Skeletal muscle satellite cell (primary cell): Measurements from ENCODE around the gene TMEM182.

ENCODE experiments used
- H3K27me3 ChIP-seq: 2 replicates; pipeline ENCODE4 v1.7.0; 2013; ENCODE audit warnings: low read length; ENCODE audit not compliant: control insufficient read depth, insufficient read depth
- H3K36me3 ChIP-seq: 2 replicates; pipeline ENCODE4 v1.7.0; 2013; ENCODE audit warnings: mild to moderate bottlenecking, control low read depth, low read length; ENCODE audit not compliant: insufficient read depth
- H3K4me1 ChIP-seq: 2 replicates; pipeline ENCODE4 v1.7.0; 2013; ENCODE audit warnings: low read length; ENCODE audit not compliant: control insufficient read depth, insufficient read depth
- H3K4me2 ChIP-seq: 2 replicates; pipeline ENCODE4 v1.7.0; 2013; ENCODE audit warnings: mild to moderate bottlenecking, low read length
- H3K4me3 ChIP-seq: 2 replicates; pipeline ENCODE4 v1.7.0; 2013; ENCODE audit warnings: low read length
- H3K9ac ChIP-seq: 2 replicates; pipeline ENCODE4 v1.7.0; 2013; ENCODE audit warnings: mild to moderate bottlenecking, low read depth, low read length, moderate library complexity
- H3K9me3 ChIP-seq: replicated peaks from 2 replicates; pipeline ENCODE4 v1.7.0; 2013; ENCODE audit warnings: mild to moderate bottlenecking, control low read depth, low read length

The TMEM182 gene

GRCh38 chr2:102803897-102804217 lies 42.0 kb downstream of the TMEM182 start:
- no peak overlapping the region for H3K4me2 ChIP-seq
- H3K9me3 ChIP-seq: peaks cover 4% of the 10 kb centered on the region
- no peaks in the 10 kb centered on the region for H3K27me3 ChIP-seq
- H3K4me1 ChIP-seq: no peaks in the 10 kb centered on the region
- no peak overlapping the region for H3K9ac ChIP-seq
- H3K36me3 ChIP-seq: no peaks in the 10 kb centered on the region
- H3K4me3 ChIP-seq: no peak overlapping the region

- peaks cover under 1% of the 10 kb centered on the region for H3K9me3 ChIP-seq
- H3K4me2 ChIP-seq: peak overlapping the region; percentile 67
- no peak overlapping the region for H3K4me3 ChIP-seq
- H3K27me3 ChIP-seq: no peaks in the 10 kb centered on the region
- no peaks in the 10 kb centered on the region for H3K36me3 ChIP-seq
- no peaks in the 10 kb centered on the region for H3K4me1 ChIP-seq
- H3K9ac ChIP-seq: no peak overlapping the region
Measured at GRCh38 chr2:102806250-102806837, 44.5 kb downstream of the TMEM182 start.

GRCh38 chr2:102809291-102810189 lies 47.7 kb downstream of the TMEM182 start:
- Histone ChIP-seq H3K4me2 (no peak overlapping the region), H3K4me1 (no peaks in the 10 kb centered on the region), H3K9me3 (no peaks in the 10 kb centered on the region), H3K27me3 (no peaks in the 10 kb centered on the region), H3K9ac (no peak overlapping the region), H3K36me3 (no peaks in the 10 kb centered on the region), H3K4me3 (no peak overlapping the region)

GRCh38 chr2:102815285-102815684 lies 53.5 kb downstream of the TMEM182 start:
- Histone ChIP-seq H3K36me3 (no peaks in the 10 kb centered on the region), H3K4me2 (no peak overlapping the region), H3K9me3 (no peaks in the 10 kb centered on the region), H3K27me3 (no peaks in the 10 kb centered on the region), H3K4me3 (no peak overlapping the region), H3K9ac (no peak overlapping the region), H3K4me1 (no peaks in the 10 kb centered on the region)

- Histone ChIP-seq H3K27me3 (peaks cover 17% of the 10 kb centered on the region), H3K36me3 (no peaks in the 10 kb centered on the region), H3K9me3 (no peaks in the 10 kb centered on the region), H3K9ac (no peak overlapping the region), H3K4me2 (no peak overlapping the region), H3K4me1 (no peaks in the 10 kb centered on the region), H3K4me3 (no peak overlapping the region)
Measured at GRCh38 chr2:102826904-102827303, 65.1 kb downstream of the TMEM182 start.

GRCh38 chr2:102832789-102833188 lies 71.0 kb downstream of the TMEM182 start:
- no peaks in the 10 kb centered on the region for H3K4me1 ChIP-seq
- no peaks in the 10 kb centered on the region for H3K9me3 ChIP-seq
- no peak overlapping the region for H3K4me3 ChIP-seq
- H3K4me2 ChIP-seq: no peak overlapping the region
- peaks cover 5% of the 10 kb centered on the region for H3K27me3 ChIP-seq
- no peaks in the 10 kb centered on the region for H3K36me3 ChIP-seq
- no peak overlapping the region for H3K9ac ChIP-seq

- Histone ChIP-seq H3K9me3 (no peaks in the 10 kb centered on the region), H3K4me1 (no peaks in the 10 kb centered on the region), H3K4me2 (no peak overlapping the region), H3K4me3 (no peak overlapping the region), H3K36me3 (no peaks in the 10 kb centered on the region), H3K9ac (no peak overlapping the region), H3K27me3 (peaks cover 5% of the 10 kb centered on the region)
Measured at GRCh38 chr2:102834523-102835273, 72.9 kb downstream of the TMEM182 start.

GRCh38 chr2:102837626-102838198 lies 75.9 kb downstream of the TMEM182 start:
- Histone ChIP-seq H3K4me1 (no peaks in the 10 kb centered on the region), H3K9ac (no peak overlapping the region), H3K27me3 (peaks cover 6% of the 10 kb centered on the region), H3K9me3 (no peaks in the 10 kb centered on the region), H3K36me3 (no peaks in the 10 kb centered on the region), H3K4me2 (no peak overlapping the region), H3K4me3 (no peak overlapping the region)

DNA sequence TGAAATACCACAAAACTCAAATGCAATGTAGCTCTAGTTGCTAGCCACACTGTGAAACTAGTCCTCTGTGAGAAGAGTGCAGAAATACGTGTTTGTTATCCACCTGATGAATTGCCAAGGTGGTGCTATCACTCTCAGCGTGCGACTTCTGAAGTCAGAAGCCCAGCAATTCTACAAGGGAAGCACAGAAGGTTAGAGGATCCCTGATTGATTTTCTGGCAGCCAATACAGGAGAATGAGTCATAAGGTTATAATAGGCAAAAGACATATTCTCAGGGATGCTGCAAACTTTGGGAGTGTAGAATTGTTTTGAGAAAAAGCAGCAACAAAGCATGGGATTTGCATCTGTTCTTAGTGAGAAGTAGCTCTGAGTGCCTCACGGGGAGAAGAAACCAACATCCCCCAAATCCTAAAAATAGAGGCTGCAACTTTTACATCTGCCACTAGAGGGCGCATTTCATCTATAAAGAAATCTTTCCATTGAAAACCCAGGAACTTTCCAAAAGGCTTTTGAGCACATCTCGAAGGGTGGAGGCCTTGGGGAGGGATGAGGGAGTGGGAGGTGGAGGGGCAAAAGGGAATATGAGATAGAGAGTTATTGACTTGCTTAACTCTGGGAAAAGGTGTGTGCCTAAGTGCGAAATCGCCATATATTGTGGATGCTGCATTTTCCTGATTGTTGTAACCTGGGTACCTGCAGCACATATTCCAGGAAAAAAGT lies 78.0 kb downstream of the TMEM182 start:
- Histone ChIP-seq H3K36me3 (no peaks in the 10 kb centered on the region), H3K27me3 (peaks cover 9% of the 10 kb centered on the region), H3K4me1 (no peaks in the 10 kb centered on the region), H3K9ac (no peak overlapping the region), H3K4me3 (no peak overlapping the region), H3K9me3 (no peaks in the 10 kb centered on the region), H3K4me2 (no peak overlapping the region)

- no peaks in the 10 kb centered on the region for H3K4me1 ChIP-seq
- H3K4me2 ChIP-seq: peak overlapping the region; percentile 16
- no peak overlapping the region for H3K9ac ChIP-seq
- no peak overlapping the region for H3K4me3 ChIP-seq
- H3K27me3 ChIP-seq: peaks cover 9% of the 10 kb centered on the region
- H3K36me3 ChIP-seq: no peaks in the 10 kb centered on the region
- H3K9me3 ChIP-seq: no peaks in the 10 kb centered on the region
Measured at GRCh38 chr2:102841107-102841840, 79.4 kb downstream of the TMEM182 start.
